Muscle of arm (tissue), 12 donors: Measurements from ENCODE around the gene PPP1R12C. TPM values are rescaled to one million over a fixed set of nuclear protein-coding genes. Genes with fewer than 3 reads are reported as not detected.
"Not testable (repeated sequence)": the region's sequence is repeated elsewhere in the genome, so short reads cannot be mapped to it uniquely, and the experiment has no call there.

Experiments used
- DNase-seq: peaks from one replicate; pipeline ENCODE4 v3.0.0-alpha.2; 2013
- polyA plus RNA-seq, 12 donors: library from polyadenylated mRNA; unstranded; fragments of 120-200 nt; gene quantifications; one replicate each; pipeline ENCODE4 v1.2.1, GENCODE V29; 2013; ENCODE audit not compliant: insufficient read length in 12 of 12

The PPP1R12C gene
- polyA plus RNA-seq, 12 donors: 47.8 to 125 (median 69.4) TPM; not detected in 1

GRCh38 chr19:55112777-55113569 lies 4.5 kb downstream of the PPP1R12C start:
- no peak for DNase-seq

- no peak for DNase-seq
These were observed 5.1 kb downstream of the PPP1R12C start for GRCh38 chr19:55112246-55112776.

- DNase-seq: no peak
These were observed 6.1 kb downstream of the PPP1R12C start for GRCh38 chr19:55111238-55111831.

- no peak for DNase-seq
These were observed 7.7 kb downstream of the PPP1R12C start for GRCh38 chr19:55109527-55110291.

- DNase-seq: not testable (repeated sequence)
These were observed 10.2 kb downstream of the PPP1R12C start for GRCh38 chr19:55107252-55107651.

GRCh38 chr19:55106591-55106990 lies 10.8 kb downstream of the PPP1R12C start:
- DNase-seq: no peak

GRCh38 chr19:55105237-55105636 lies 12.2 kb downstream of the PPP1R12C start:
- DNase-seq: no peak

- DNase-seq: no peak
These were observed 14.2 kb downstream of the PPP1R12C start for GRCh38 chr19:55103190-55103589.

- no peak for DNase-seq
These were observed 16.2 kb downstream of the PPP1R12C start for GRCh38 chr19:55101261-55101660.

GRCh38 chr19:55099557-55100506 lies 17.6 kb downstream of the PPP1R12C start:
- DNase-seq: no peak

- DNase-seq: no peak
These were observed 18.5 kb downstream of the PPP1R12C start for GRCh38 chr19:55098716-55099556.

- no peak for DNase-seq
These were observed 19.3 kb downstream of the PPP1R12C start for GRCh38 chr19:55097864-55098715.

GRCh38 chr19:55096061-55096701 lies 21.3 kb downstream of the PPP1R12C start:
- no peak for DNase-seq

GRCh38 chr19:55095260-55096060 lies 22.0 kb downstream of the PPP1R12C start:
- DNase-seq: no peak

GRCh38 chr19:55094456-55095259 lies 22.8 kb downstream of the PPP1R12C start:
- DNase-seq: no peak

GRCh38 chr19:55092423-55093318 lies 24.8 kb downstream of the PPP1R12C start:
- no peak for DNase-seq
